ENCODE data around the gene ENDOV. TPM values are rescaled to one million over a fixed set of nuclear protein-coding genes. Genes with fewer than 3 reads are reported as not detected.
"Not testable (repeated sequence)": the region's sequence is repeated elsewhere in the genome, so short reads cannot be mapped to it uniquely, and the experiment has no call there.

Gene ENDOV
- total and polyA plus RNA-seq, 5 experiments from 2014 or later = 7.5 to 20.6 (median 10.3) TPM

- Mint-ChIP-seq H3K27ac (peak overlapping the region in 1 of 10 donors; percentile 48), H3K9me3 (no peaks in the 10 kb centered on the region), H3K36me3 (no peaks in the 10 kb centered on the region), H3K4me1 (peaks cover under 1 to 2% (median 1%) of the 10 kb centered on the region in 4 donors), H3K4me3 (no peak overlapping the region), H3K27me3 (peaks cover 1 to 8% (median 4%) of the 10 kb centered on the region in 5 donors)
- POLR2A ChIA-PET = no interaction called here
- no peak for DNase-seq
- no peak for ATAC-seq
These were observed 6.1 kb upstream of the ENDOV start for GRCh38 chr17:80408872-80409271.

DNA sequence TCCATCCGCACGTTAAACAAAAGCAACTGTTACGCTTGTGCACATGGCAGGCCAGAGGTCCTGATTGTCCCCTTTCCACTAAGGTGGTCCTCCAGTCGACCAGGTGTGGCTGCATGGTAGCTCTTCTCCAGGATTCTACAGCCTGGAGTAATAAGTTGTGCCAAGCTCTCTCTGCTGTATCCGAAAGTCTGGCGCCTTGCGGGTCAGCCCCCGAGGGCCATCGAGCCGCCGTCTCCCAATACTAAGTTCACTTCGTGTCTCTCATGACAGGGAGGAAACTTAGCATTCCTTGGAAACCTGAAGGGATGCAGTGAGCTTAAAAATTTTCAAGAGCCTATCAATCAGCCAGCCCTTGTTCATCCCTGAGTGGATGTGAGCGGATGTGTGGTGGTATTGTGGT, 5.3 kb upstream of the ENDOV start:
- POLR2A ChIA-PET = no interaction called here
- DNase-seq = no peak
- Mint-ChIP-seq H3K4me3 (no peak overlapping the region), H3K27me3 (peaks cover 3 to 15% (median 9%) of the 10 kb centered on the region in 5 donors), H3K27ac (no peak overlapping the region), H3K4me1 (peaks cover 8 to 10% (median 9%) of the 10 kb centered on the region in 4 donors), H3K36me3 (no peaks in the 10 kb centered on the region), H3K9me3 (no peaks in the 10 kb centered on the region)
- ATAC-seq = no peak

DNA sequence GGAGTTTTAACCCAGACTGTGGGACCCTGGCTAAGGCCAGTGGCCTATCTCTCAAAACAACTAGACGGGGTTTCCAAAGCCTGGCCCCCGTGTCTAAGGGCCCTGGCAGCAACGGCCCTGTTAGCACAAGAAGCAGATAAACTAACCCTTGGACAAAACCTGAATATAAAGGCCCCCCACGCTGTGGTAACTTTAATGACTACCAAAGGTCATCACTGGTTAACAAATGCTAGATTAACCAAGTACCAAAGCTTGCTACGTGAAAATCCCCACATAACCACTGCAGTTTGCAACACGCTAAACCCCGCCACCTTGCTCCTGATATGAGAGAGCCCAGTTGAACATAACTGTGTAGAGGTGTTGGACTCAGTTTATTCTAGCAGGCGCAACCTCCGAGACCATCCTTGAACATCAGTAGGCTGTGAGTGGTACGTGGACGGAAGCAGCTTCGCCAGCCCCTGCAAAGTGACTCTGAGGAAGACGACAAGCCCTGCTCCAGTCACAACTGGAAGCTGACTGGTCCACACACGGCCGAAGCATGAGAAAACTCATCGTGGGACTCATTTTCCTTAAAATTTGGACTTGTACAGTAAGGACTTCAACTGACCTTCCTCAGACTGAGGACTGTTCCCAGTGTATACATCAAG, 4.4 kb upstream of the ENDOV start:
- ATAC-seq, H3K4me3 Mint-ChIP-seq, H3K27ac Mint-ChIP-seq, H3K36me3 Mint-ChIP-seq, H3K9me3 Mint-ChIP-seq, DNase-seq, POLR2A ChIA-PET: not testable (repeated sequence)
- H3K4me1 Mint-ChIP-seq = peaks cover 9 to 14% (median 11%) of the 10 kb centered on the region in 4 donors
- peaks cover 3 to 15% (median 9%) of the 10 kb centered on the region in 5 donors for H3K27me3 Mint-ChIP-seq

DNA sequence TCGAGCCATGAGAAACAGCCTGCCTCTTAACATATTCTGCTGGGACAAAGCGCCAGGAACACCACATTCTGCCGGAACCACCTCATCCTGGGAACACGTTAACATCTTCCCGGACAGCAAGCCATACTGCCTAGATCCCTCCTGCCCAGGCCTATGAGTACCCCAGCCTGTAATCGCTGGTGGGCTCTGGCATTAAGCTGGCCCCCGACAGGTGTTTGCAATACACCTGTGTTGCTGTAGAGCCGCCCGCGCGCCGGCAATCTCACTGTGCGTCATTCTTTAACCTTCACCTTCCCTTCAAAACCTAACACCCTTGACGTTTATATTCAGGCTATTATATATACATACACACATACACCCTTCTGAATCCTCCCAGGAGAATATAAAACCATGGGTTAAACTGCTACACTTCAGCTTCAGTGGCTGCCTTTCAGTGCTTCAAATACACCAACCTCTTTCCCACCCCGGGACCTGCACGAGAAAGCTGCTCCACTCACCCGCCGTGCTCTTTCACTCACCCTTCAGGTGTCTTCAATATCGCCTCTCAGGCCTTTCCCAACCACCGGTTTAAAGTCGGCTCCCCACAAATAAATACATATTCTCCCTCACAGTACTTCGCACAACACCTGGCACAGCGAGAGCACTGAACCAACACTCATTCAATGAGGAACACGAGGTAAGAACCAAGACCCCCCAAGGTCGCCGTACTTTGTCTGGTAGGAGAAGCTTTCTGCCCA, 1.0 kb upstream of the ENDOV start:
- Mint-ChIP-seq H3K4me3 (peak overlapping the region; percentile 69 to 95 (median 88)), H3K27me3 (peaks cover 2 to 15% (median 9%) of the 10 kb centered on the region in 5 donors), H3K9me3 (no peaks in the 10 kb centered on the region), H3K27ac (peak overlapping the region; percentile 47 to 97 (median 90)), H3K36me3 (peaks cover 0 to 11% (median 0%) of the 10 kb centered on the region in 3 donors), H3K4me1 (peaks cover 26 to 38% (median 27%) of the 10 kb centered on the region in 4 donors)
- POLR2A ChIA-PET = interaction anchor here (0.5 to 2.0 kb wide), 4 partner anchors 10 to 1631 kb away, joined by 3 to 6 read pairs (median 4); no protein-coding TSS in a partner anchor
- DNase-seq = peak in 2 of 10 donors; percentile 10 to 16
- ATAC-seq = no peak

DNA sequence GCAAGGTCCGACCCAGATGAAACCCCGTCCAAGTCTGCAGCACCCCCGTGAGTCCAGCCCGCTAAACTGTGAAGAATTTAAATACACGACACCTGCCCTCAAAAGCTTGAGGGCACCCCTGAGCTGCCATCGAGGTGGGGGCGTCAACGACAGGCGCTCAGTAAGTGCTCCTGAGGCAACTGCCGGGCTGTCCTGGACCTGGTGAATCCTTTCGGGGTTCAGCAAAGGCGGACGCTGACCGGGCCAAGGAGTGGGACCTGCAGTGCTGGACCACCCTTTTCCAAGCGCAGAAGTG, 512 bp upstream of the ENDOV start:
- DNase-seq (no peak), ATAC-seq (peak; percentile 24 to 28)
- Mint-ChIP-seq H3K9me3 (no peaks in the 10 kb centered on the region), H3K36me3 (peaks cover 0 to 12% (median 0%) of the 10 kb centered on the region in 3 donors), H3K4me1 (peaks cover 24 to 39% (median 27%) of the 10 kb centered on the region in 4 donors), H3K27me3 (peaks cover 2 to 15% (median 5%) of the 10 kb centered on the region in 5 donors), H3K27ac (peak overlapping the region; percentile 47 to 97 (median 90)), H3K4me3 (peak overlapping the region; percentile 69 to 95 (median 88))
- POLR2A ChIA-PET = interaction anchor here (0.5 to 2.0 kb wide), 4 partner anchors 9 to 1632 kb away, joined by 3 to 6 read pairs (median 4); no protein-coding TSS in a partner anchor

- Mint-ChIP-seq H3K4me3 (peak overlapping the region; percentile 69 to 95 (median 88)), H3K27me3 (peaks cover 1 to 15% (median 5%) of the 10 kb centered on the region in 5 donors), H3K36me3 (peaks cover 0 to 16% (median 0%) of the 10 kb centered on the region in 3 donors), H3K9me3 (no peaks in the 10 kb centered on the region), H3K27ac (peak overlapping the region in 8 of 10 donors; percentile 82 to 97 (median 93)), H3K4me1 (peaks cover 27 to 44% (median 29%) of the 10 kb centered on the region in 4 donors)
- POLR2A ChIA-PET = interaction anchor here (0.7 to 2.0 kb wide), 3 partner anchors 12 to 683 kb away, joined by 3 to 5 read pairs (median 3); no protein-coding TSS in a partner anchor
- no peak for ATAC-seq
- no peak for DNase-seq
These were observed 715 bp downstream of the ENDOV start for GRCh38 chr17:80415626-80416137.

GRCh38 chr17:80416260-80416939, 1.4 kb downstream of the ENDOV start:
- Mint-ChIP-seq H3K9me3 (no peaks in the 10 kb centered on the region), H3K4me3 (peak overlapping the region; percentile 69 to 95 (median 88)), H3K4me1 (peaks cover 27 to 44% (median 29%) of the 10 kb centered on the region in 4 donors), H3K27me3 (peaks cover 1 to 15% (median 5%) of the 10 kb centered on the region in 5 donors), H3K27ac (peak overlapping the region in 8 of 10 donors; percentile 76 to 97 (median 86)), H3K36me3 (peaks cover 0 to 16% (median 0%) of the 10 kb centered on the region in 3 donors)
- ATAC-seq (no peak), DNase-seq (no peak)
- POLR2A ChIA-PET = interaction anchor here (0.6 to 1.0 kb wide), 3 partner anchors 38 to 683 kb away, joined by 3 read pairs; no protein-coding TSS in a partner anchor

DNA sequence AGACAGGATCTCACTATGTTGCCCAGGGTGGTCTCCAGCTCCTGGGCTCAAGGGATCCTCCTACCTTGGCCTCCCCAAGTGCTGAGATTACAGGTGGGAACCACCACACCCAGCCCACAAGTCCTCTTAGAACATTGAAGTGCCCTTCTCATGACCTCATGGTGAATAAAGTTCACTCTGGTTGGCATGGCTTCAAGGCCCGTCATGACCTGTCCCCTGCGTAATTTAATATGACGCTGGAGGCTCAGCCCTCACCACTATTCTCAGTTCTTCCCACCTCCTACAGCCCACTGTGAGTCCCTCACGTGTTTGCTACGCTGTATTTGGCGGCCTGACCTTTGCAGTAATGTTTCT, 1.9 kb downstream of the ENDOV start:
- POLR2A ChIA-PET = interaction anchor here (1.0 kb wide), 1 partner anchor 37 kb away, joined by 3 read pairs; no protein-coding TSS in a partner anchor
- DNase-seq (no peak), ATAC-seq (no peak)
- Mint-ChIP-seq H3K4me1 (peaks cover 27 to 44% (median 29%) of the 10 kb centered on the region in 4 donors), H3K27ac (peak overlapping the region in 8 of 10 donors; percentile 43 to 97 (median 67)), H3K9me3 (no peaks in the 10 kb centered on the region), H3K36me3 (peaks cover 0 to 16% (median 0%) of the 10 kb centered on the region in 3 donors), H3K27me3 (peaks cover 1 to 15% (median 5%) of the 10 kb centered on the region in 5 donors), H3K4me3 (peak overlapping the region; percentile 52 to 95 (median 87))

DNA sequence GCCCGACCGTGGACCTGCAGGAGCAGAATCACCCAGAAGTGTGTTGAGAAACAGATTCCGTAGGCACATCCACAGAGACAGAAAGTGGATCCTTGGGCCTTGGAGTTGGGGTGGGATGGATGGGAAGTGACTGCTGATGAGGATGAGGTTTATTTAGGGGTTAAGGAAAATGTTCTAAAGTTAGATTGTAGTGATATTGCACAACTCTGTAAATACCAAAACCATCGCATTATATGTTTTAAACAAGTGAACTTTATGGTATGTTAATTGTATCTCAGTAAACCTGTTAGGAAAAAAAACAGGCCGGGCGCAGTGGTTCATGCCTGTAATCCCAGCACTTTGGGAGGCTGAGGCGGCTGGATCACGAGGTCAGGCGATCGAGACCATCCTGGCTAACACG, 3.6 kb downstream of the ENDOV start:
- no peak overlapping the region for H3K4me3 Mint-ChIP-seq
- H3K27me3 Mint-ChIP-seq = peaks cover 1 to 10% (median 5%) of the 10 kb centered on the region in 5 donors
- H3K27ac Mint-ChIP-seq = peak overlapping the region in 3 of 10 donors; percentile 3 to 60 (median 48)
- ATAC-seq (no peak), DNase-seq (no peak)
- peaks cover 27 to 44% (median 29%) of the 10 kb centered on the region in 4 donors for H3K4me1 Mint-ChIP-seq
- H3K36me3 Mint-ChIP-seq = peaks cover 0 to 16% (median 0%) of the 10 kb centered on the region in 3 donors
- H3K9me3 Mint-ChIP-seq = no peaks in the 10 kb centered on the region
- POLR2A ChIA-PET = interaction anchor here (1.3 kb wide), 1 partner anchor 36 kb away, joined by 3 read pairs; no protein-coding TSS in a partner anchor

GRCh38 chr17:80419255-80419654, 4.3 kb downstream of the ENDOV start:
- H3K4me1 Mint-ChIP-seq = peaks cover 26 to 46% (median 28%) of the 10 kb centered on the region in 4 donors
- no peaks in the 10 kb centered on the region for H3K9me3 Mint-ChIP-seq
- POLR2A ChIA-PET = interaction anchor here (1.3 kb wide), 1 partner anchor 35 kb away, joined by 3 read pairs; no protein-coding TSS in a partner anchor
- peak overlapping the region in 2 of 10 donors; percentile 33 to 34 for H3K4me3 Mint-ChIP-seq
- H3K27me3 Mint-ChIP-seq = peaks cover 0 to 3% (median 1%) of the 10 kb centered on the region in 5 donors
- H3K36me3 Mint-ChIP-seq = peaks cover 0 to 16% (median 0%) of the 10 kb centered on the region in 3 donors
- no peak for DNase-seq
- H3K27ac Mint-ChIP-seq = no peak overlapping the region
- no peak for ATAC-seq

- H3K27me3 Mint-ChIP-seq = no peaks in the 10 kb centered on the region
- no peaks in the 10 kb centered on the region for H3K9me3 Mint-ChIP-seq
- DNase-seq = no peak
- H3K27ac Mint-ChIP-seq = no peak overlapping the region
- H3K4me1 Mint-ChIP-seq = peaks cover 15 to 30% (median 23%) of the 10 kb centered on the region in 4 donors
- no peak overlapping the region for H3K4me3 Mint-ChIP-seq
- peaks cover 0 to 16% (median 0%) of the 10 kb centered on the region in 3 donors for H3K36me3 Mint-ChIP-seq
- ATAC-seq = no peak
- POLR2A ChIA-PET = no interaction called here
These were observed 6.6 kb downstream of the ENDOV start for GRCh38 chr17:80421381-80422090.
